Measurements from ENCODE around the gene LRRC18.

The LRRC18 gene

GRCh38 chr10:48968036-48968435 is 28.4 kb upstream of the LRRC18 start:
- no peak overlapping the region for H3K9ac ChIP-seq (ENCODE audit: low read length)
- H3K9me3 ChIP-seq (ENCODE audit: low read length) = no peaks in the 10 kb centered on the region
- H3K27me3 ChIP-seq (ENCODE audit: control insufficient read depth in 1 of 2, insufficient read depth in 2 of 2, low read length in 2 of 2) = no peaks in the 10 kb centered on the region
- no peak overlapping the region for H3K4me3 ChIP-seq (ENCODE audit: low read depth in 1 of 2, low read length in 2 of 2)
- H3K36me3 ChIP-seq (ENCODE audit: insufficient read depth, low read length) = no peaks in the 10 kb centered on the region
- no peaks in the 10 kb centered on the region for H3K4me1 ChIP-seq (ENCODE audit: insufficient read depth, low read length)
- H3K27ac ChIP-seq (ENCODE audit: low read depth, low read length) = no peak overlapping the region

- no peak overlapping the region for H3K4me3 ChIP-seq (ENCODE audit: low read depth in 1 of 2, low read length in 2 of 2)
- no peaks in the 10 kb centered on the region for H3K36me3 ChIP-seq (ENCODE audit: insufficient read depth, low read length)
- H3K9me3 ChIP-seq (ENCODE audit: low read length) = no peaks in the 10 kb centered on the region
- no peaks in the 10 kb centered on the region for H3K27me3 ChIP-seq (ENCODE audit: control insufficient read depth in 1 of 2, insufficient read depth in 2 of 2, low read length in 2 of 2)
- H3K27ac ChIP-seq (ENCODE audit: low read depth, low read length) = no peak overlapping the region
- no peaks in the 10 kb centered on the region for H3K4me1 ChIP-seq (ENCODE audit: insufficient read depth, low read length)
- H3K9ac ChIP-seq (ENCODE audit: low read length) = no peak overlapping the region
These were observed 25.8 kb upstream of the LRRC18 start for GRCh38 chr10:48965460-48965859.

GRCh38 chr10:48964038-48964437 is 24.4 kb upstream of the LRRC18 start:
- Histone ChIP-seq H3K4me3 (ENCODE audit: low read depth in 1 of 2, low read length in 2 of 2) (no peak overlapping the region), H3K27ac (ENCODE audit: low read depth, low read length) (no peak overlapping the region), H3K27me3 (ENCODE audit: control insufficient read depth in 1 of 2, insufficient read depth in 2 of 2, low read length in 2 of 2) (no peaks in the 10 kb centered on the region), H3K4me1 (ENCODE audit: insufficient read depth, low read length) (no peaks in the 10 kb centered on the region), H3K36me3 (ENCODE audit: insufficient read depth, low read length) (no peaks in the 10 kb centered on the region), H3K9me3 (ENCODE audit: low read length) (no peaks in the 10 kb centered on the region), H3K9ac (ENCODE audit: low read length) (no peak overlapping the region)

GRCh38 chr10:48958598-48959190 is 19.1 kb upstream of the LRRC18 start:
- H3K4me3 ChIP-seq (ENCODE audit: low read depth in 1 of 2, low read length in 2 of 2) = no peak overlapping the region

GRCh38 chr10:48957361-48958151 is 17.9 kb upstream of the LRRC18 start:
- H3K36me3 ChIP-seq (ENCODE audit: insufficient read depth, low read length) = no peaks in the 10 kb centered on the region
- H3K4me1 ChIP-seq (ENCODE audit: insufficient read depth, low read length) = peaks cover 5% of the 10 kb centered on the region
- no peak overlapping the region for H3K4me3 ChIP-seq (ENCODE audit: low read depth in 1 of 2, low read length in 2 of 2)
- no peak overlapping the region for H3K9ac ChIP-seq (ENCODE audit: low read length)
- no peaks in the 10 kb centered on the region for H3K27me3 ChIP-seq (ENCODE audit: control insufficient read depth in 1 of 2, insufficient read depth in 2 of 2, low read length in 2 of 2)
- no peak overlapping the region for H3K27ac ChIP-seq (ENCODE audit: low read depth, low read length)
- H3K9me3 ChIP-seq (ENCODE audit: low read length) = no peaks in the 10 kb centered on the region

More at GRCh38 chr10:48958598-48959190, 19.1 kb upstream of the LRRC18 start:
- H3K4me1 ChIP-seq (ENCODE audit: insufficient read depth, low read length) = peaks cover 3% of the 10 kb centered on the region
- H3K36me3 ChIP-seq (ENCODE audit: insufficient read depth, low read length) = no peaks in the 10 kb centered on the region
- H3K27ac ChIP-seq (ENCODE audit: low read depth, low read length) = no peak overlapping the region
- H3K9ac ChIP-seq (ENCODE audit: low read length) = no peak overlapping the region
- H3K9me3 ChIP-seq (ENCODE audit: low read length) = no peaks in the 10 kb centered on the region
- H3K27me3 ChIP-seq (ENCODE audit: control insufficient read depth in 1 of 2, insufficient read depth in 2 of 2, low read length in 2 of 2) = no peaks in the 10 kb centered on the region

- H3K9me3 ChIP-seq (ENCODE audit: low read length) = no peaks in the 10 kb centered on the region
- peaks cover 5% of the 10 kb centered on the region for H3K4me1 ChIP-seq (ENCODE audit: insufficient read depth, low read length)
- no peaks in the 10 kb centered on the region for H3K36me3 ChIP-seq (ENCODE audit: insufficient read depth, low read length)
These were observed 12.1 kb upstream of the LRRC18 start for GRCh38 chr10:48951707-48952106.

GRCh38 chr10:48948470-48949037 is 8.9 kb upstream of the LRRC18 start:
- no peaks in the 10 kb centered on the region for H3K36me3 ChIP-seq (ENCODE audit: insufficient read depth, low read length)
- H3K9ac ChIP-seq (ENCODE audit: low read length) = no peak overlapping the region
- no peaks in the 10 kb centered on the region for H3K4me1 ChIP-seq (ENCODE audit: insufficient read depth, low read length)
- no peak overlapping the region for H3K4me3 ChIP-seq (ENCODE audit: low read depth in 1 of 2, low read length in 2 of 2)
- no peaks in the 10 kb centered on the region for H3K9me3 ChIP-seq (ENCODE audit: low read length)
- H3K27ac ChIP-seq (ENCODE audit: low read depth, low read length) = no peak overlapping the region
- H3K27me3 ChIP-seq (ENCODE audit: control insufficient read depth in 1 of 2, insufficient read depth in 2 of 2, low read length in 2 of 2) = no peaks in the 10 kb centered on the region

More at GRCh38 chr10:48951707-48952106, 12.1 kb upstream of the LRRC18 start:
- Histone ChIP-seq H3K27me3 (ENCODE audit: control insufficient read depth in 1 of 2, insufficient read depth in 2 of 2, low read length in 2 of 2) (no peaks in the 10 kb centered on the region), H3K27ac (ENCODE audit: low read depth, low read length) (no peak overlapping the region), H3K9ac (ENCODE audit: low read length) (no peak overlapping the region), H3K4me3 (ENCODE audit: low read depth in 1 of 2, low read length in 2 of 2) (no peak overlapping the region)

GRCh38 chr10:48947690-48948469 is 8.2 kb upstream of the LRRC18 start:
- Histone ChIP-seq H3K4me1 (ENCODE audit: insufficient read depth, low read length) (no peaks in the 10 kb centered on the region), H3K36me3 (ENCODE audit: insufficient read depth, low read length) (no peaks in the 10 kb centered on the region), H3K9me3 (ENCODE audit: low read length) (no peaks in the 10 kb centered on the region), H3K27me3 (ENCODE audit: control insufficient read depth in 1 of 2, insufficient read depth in 2 of 2, low read length in 2 of 2) (no peaks in the 10 kb centered on the region), H3K9ac (ENCODE audit: low read length) (no peak overlapping the region), H3K4me3 (ENCODE audit: low read depth in 1 of 2, low read length in 2 of 2) (no peak overlapping the region), H3K27ac (ENCODE audit: low read depth, low read length) (no peak overlapping the region)

GRCh38 chr10:48946891-48947500 is 7.4 kb upstream of the LRRC18 start:
- no peaks in the 10 kb centered on the region for H3K27me3 ChIP-seq (ENCODE audit: control insufficient read depth in 1 of 2, insufficient read depth in 2 of 2, low read length in 2 of 2)
- H3K9ac ChIP-seq (ENCODE audit: low read length) = no peak overlapping the region
- H3K27ac ChIP-seq (ENCODE audit: low read depth, low read length) = no peak overlapping the region
- H3K4me3 ChIP-seq (ENCODE audit: low read depth in 1 of 2, low read length in 2 of 2) = no peak overlapping the region
- no peaks in the 10 kb centered on the region for H3K4me1 ChIP-seq (ENCODE audit: insufficient read depth, low read length)
- no peaks in the 10 kb centered on the region for H3K36me3 ChIP-seq (ENCODE audit: insufficient read depth, low read length)
- no peaks in the 10 kb centered on the region for H3K9me3 ChIP-seq (ENCODE audit: low read length)

- H3K36me3 ChIP-seq (ENCODE audit: insufficient read depth, low read length) = no peaks in the 10 kb centered on the region
- no peaks in the 10 kb centered on the region for H3K27me3 ChIP-seq (ENCODE audit: control insufficient read depth in 1 of 2, insufficient read depth in 2 of 2, low read length in 2 of 2)
- no peak overlapping the region for H3K4me3 ChIP-seq (ENCODE audit: low read depth in 1 of 2, low read length in 2 of 2)
- no peak overlapping the region for H3K9ac ChIP-seq (ENCODE audit: low read length)
- no peak overlapping the region for H3K27ac ChIP-seq (ENCODE audit: low read depth, low read length)
- H3K4me1 ChIP-seq (ENCODE audit: insufficient read depth, low read length) = no peaks in the 10 kb centered on the region
- no peaks in the 10 kb centered on the region for H3K9me3 ChIP-seq (ENCODE audit: low read length)
These were observed 6.7 kb upstream of the LRRC18 start for GRCh38 chr10:48946332-48946731.

All from muscle layer of colon (tissue), 2 donors.